Measurements from ENCODE around the gene MYRIP.

The MYRIP gene

GRCh38 chr3:40185029-40185695 is 375.8 kb downstream of the MYRIP start:
- Histone ChIP-seq H3K27ac (ENCODE audit: low read length) (no peak overlapping the region), H3K9ac (ENCODE audit: low read depth, low read length) (no peak overlapping the region), H3K4me3 (ENCODE audit: low read length) (no peak overlapping the region), H3K27me3 (ENCODE audit: insufficient read depth, low read length) (no peaks in the 10 kb centered on the region), H3K4me1 (ENCODE audit: insufficient read depth, low read length) (peaks cover 8% of the 10 kb centered on the region; the same call in 1 of the 2 replicates), H3K9me3 (ENCODE audit: insufficient read depth, low read depth, low read length) (no peaks in the 10 kb centered on the region), H3K36me3 (ENCODE audit: insufficient read depth, low read depth, low read length) (no peaks in the 10 kb centered on the region)

GRCh38 chr3:40186508-40186907 is 377.1 kb downstream of the MYRIP start:
- H3K9ac ChIP-seq (ENCODE audit: low read depth, low read length) = no peak overlapping the region
- no peak overlapping the region for H3K4me3 ChIP-seq (ENCODE audit: low read length)
- no peak overlapping the region for H3K27ac ChIP-seq (ENCODE audit: low read length)
- H3K27me3 ChIP-seq (ENCODE audit: insufficient read depth, low read length) = no peaks in the 10 kb centered on the region
- peaks cover 8% of the 10 kb centered on the region; the same call in 1 of the 2 replicates for H3K4me1 ChIP-seq (ENCODE audit: insufficient read depth, low read length)
- H3K36me3 ChIP-seq (ENCODE audit: insufficient read depth, low read depth, low read length) = no peaks in the 10 kb centered on the region
- H3K9me3 ChIP-seq (ENCODE audit: insufficient read depth, low read depth, low read length) = no peaks in the 10 kb centered on the region

- no peak overlapping the region for H3K4me3 ChIP-seq (ENCODE audit: low read length)
- H3K36me3 ChIP-seq (ENCODE audit: insufficient read depth, low read depth, low read length) = no peaks in the 10 kb centered on the region
- no peak overlapping the region for H3K9ac ChIP-seq (ENCODE audit: low read depth, low read length)
- H3K4me1 ChIP-seq (ENCODE audit: insufficient read depth, low read length) = peaks cover 8% of the 10 kb centered on the region; the same call in 1 of the 2 replicates
- H3K9me3 ChIP-seq (ENCODE audit: insufficient read depth, low read depth, low read length) = no peaks in the 10 kb centered on the region
- H3K27me3 ChIP-seq (ENCODE audit: insufficient read depth, low read length) = no peaks in the 10 kb centered on the region
- no peak overlapping the region for H3K27ac ChIP-seq (ENCODE audit: low read length)
These were observed 378.5 kb downstream of the MYRIP start for GRCh38 chr3:40187945-40188344.

- peaks cover 1% of the 10 kb centered on the region; the same call in 1 of the 2 replicates for H3K4me1 ChIP-seq (ENCODE audit: insufficient read depth, low read length)
- H3K27ac ChIP-seq (ENCODE audit: low read length) = no peak overlapping the region
- no peaks in the 10 kb centered on the region for H3K9me3 ChIP-seq (ENCODE audit: insufficient read depth, low read depth, low read length)
- H3K36me3 ChIP-seq (ENCODE audit: insufficient read depth, low read depth, low read length) = no peaks in the 10 kb centered on the region
- no peaks in the 10 kb centered on the region for H3K27me3 ChIP-seq (ENCODE audit: insufficient read depth, low read length)
- H3K4me3 ChIP-seq (ENCODE audit: low read length) = no peak overlapping the region
- H3K9ac ChIP-seq (ENCODE audit: low read depth, low read length) = no peak overlapping the region
These were observed 379.7 kb downstream of the MYRIP start for GRCh38 chr3:40189118-40189517.

- no peaks in the 10 kb centered on the region for H3K27me3 ChIP-seq (ENCODE audit: insufficient read depth, low read length)
- H3K27ac ChIP-seq (ENCODE audit: low read length) = no peak overlapping the region
- no peak overlapping the region for H3K4me3 ChIP-seq (ENCODE audit: low read length)
- H3K9me3 ChIP-seq (ENCODE audit: insufficient read depth, low read depth, low read length) = no peaks in the 10 kb centered on the region
- no peaks in the 10 kb centered on the region for H3K36me3 ChIP-seq (ENCODE audit: insufficient read depth, low read depth, low read length)
- no peak overlapping the region for H3K9ac ChIP-seq (ENCODE audit: low read depth, low read length)
- no peaks in the 10 kb centered on the region for H3K4me1 ChIP-seq (ENCODE audit: insufficient read depth, low read length)
These were observed 380.6 kb downstream of the MYRIP start for GRCh38 chr3:40190056-40190455.

- Histone ChIP-seq H3K9me3 (ENCODE audit: insufficient read depth, low read depth, low read length) (no peaks in the 10 kb centered on the region), H3K27ac (ENCODE audit: low read length) (no peak overlapping the region), H3K36me3 (ENCODE audit: insufficient read depth, low read depth, low read length) (no peaks in the 10 kb centered on the region)
These were observed 381.8 kb downstream of the MYRIP start for GRCh38 chr3:40191251-40191650.

GRCh38 chr3:40191850-40192448 is 382.5 kb downstream of the MYRIP start:
- Histone ChIP-seq H3K36me3 (ENCODE audit: insufficient read depth, low read depth, low read length) (no peaks in the 10 kb centered on the region), H3K27me3 (ENCODE audit: insufficient read depth, low read length) (no peaks in the 10 kb centered on the region), H3K4me3 (ENCODE audit: low read length) (no peak overlapping the region), H3K27ac (ENCODE audit: low read length) (no peak overlapping the region), H3K9ac (ENCODE audit: low read depth, low read length) (no peak overlapping the region), H3K4me1 (ENCODE audit: insufficient read depth, low read length) (no peaks in the 10 kb centered on the region), H3K9me3 (ENCODE audit: insufficient read depth, low read depth, low read length) (no peaks in the 10 kb centered on the region)

More at GRCh38 chr3:40191251-40191650, 381.8 kb downstream of the MYRIP start:
- no peaks in the 10 kb centered on the region for H3K27me3 ChIP-seq (ENCODE audit: insufficient read depth, low read length)
- H3K9ac ChIP-seq (ENCODE audit: low read depth, low read length) = no peak overlapping the region
- no peak overlapping the region for H3K4me3 ChIP-seq (ENCODE audit: low read length)
- no peaks in the 10 kb centered on the region for H3K4me1 ChIP-seq (ENCODE audit: insufficient read depth, low read length)

GRCh38 chr3:40192628-40193027 is 383.2 kb downstream of the MYRIP start:
- Histone ChIP-seq H3K9me3 (ENCODE audit: insufficient read depth, low read depth, low read length) (no peaks in the 10 kb centered on the region), H3K27me3 (ENCODE audit: insufficient read depth, low read length) (no peaks in the 10 kb centered on the region), H3K36me3 (ENCODE audit: insufficient read depth, low read depth, low read length) (no peaks in the 10 kb centered on the region), H3K27ac (ENCODE audit: low read length) (no peak overlapping the region), H3K4me1 (ENCODE audit: insufficient read depth, low read length) (no peaks in the 10 kb centered on the region), H3K9ac (ENCODE audit: low read depth, low read length) (no peak overlapping the region), H3K4me3 (ENCODE audit: low read length) (no peak overlapping the region)

- Histone ChIP-seq H3K36me3 (ENCODE audit: insufficient read depth, low read depth, low read length) (no peaks in the 10 kb centered on the region), H3K9ac (ENCODE audit: low read depth, low read length) (no peak overlapping the region), H3K4me1 (ENCODE audit: insufficient read depth, low read length) (no peaks in the 10 kb centered on the region), H3K4me3 (ENCODE audit: low read length) (no peak overlapping the region), H3K9me3 (ENCODE audit: insufficient read depth, low read depth, low read length) (no peaks in the 10 kb centered on the region), H3K27me3 (ENCODE audit: insufficient read depth, low read length) (no peaks in the 10 kb centered on the region), H3K27ac (ENCODE audit: low read length) (no peak overlapping the region)
These were observed 387.6 kb downstream of the MYRIP start for GRCh38 chr3:40196966-40197365.

- Histone ChIP-seq H3K9me3 (ENCODE audit: insufficient read depth, low read depth, low read length) (no peaks in the 10 kb centered on the region), H3K36me3 (ENCODE audit: insufficient read depth, low read depth, low read length) (no peaks in the 10 kb centered on the region), H3K4me3 (ENCODE audit: low read length) (no peak overlapping the region), H3K27ac (ENCODE audit: low read length) (no peak overlapping the region), H3K27me3 (ENCODE audit: insufficient read depth, low read length) (no peaks in the 10 kb centered on the region), H3K9ac (ENCODE audit: low read depth, low read length) (no peak overlapping the region), H3K4me1 (ENCODE audit: insufficient read depth, low read length) (no peaks in the 10 kb centered on the region)
These were observed 391.4 kb downstream of the MYRIP start for GRCh38 chr3:40200692-40201316.

GRCh38 chr3:40201770-40202169 is 392.4 kb downstream of the MYRIP start:
- Histone ChIP-seq H3K36me3 (ENCODE audit: insufficient read depth, low read depth, low read length) (no peaks in the 10 kb centered on the region), H3K4me1 (ENCODE audit: insufficient read depth, low read length) (no peaks in the 10 kb centered on the region), H3K9ac (ENCODE audit: low read depth, low read length) (no peak overlapping the region), H3K27ac (ENCODE audit: low read length) (no peak overlapping the region), H3K27me3 (ENCODE audit: insufficient read depth, low read length) (no peaks in the 10 kb centered on the region), H3K9me3 (ENCODE audit: insufficient read depth, low read depth, low read length) (no peaks in the 10 kb centered on the region), H3K4me3 (ENCODE audit: low read length) (no peak overlapping the region)

- no peak overlapping the region for H3K27ac ChIP-seq (ENCODE audit: low read length)
- no peaks in the 10 kb centered on the region for H3K36me3 ChIP-seq (ENCODE audit: insufficient read depth, low read depth, low read length)
- no peaks in the 10 kb centered on the region for H3K4me1 ChIP-seq (ENCODE audit: insufficient read depth, low read length)
- H3K9ac ChIP-seq (ENCODE audit: low read depth, low read length) = no peak overlapping the region
- no peak overlapping the region for H3K4me3 ChIP-seq (ENCODE audit: low read length)
- no peaks in the 10 kb centered on the region for H3K27me3 ChIP-seq (ENCODE audit: insufficient read depth, low read length)
- H3K9me3 ChIP-seq (ENCODE audit: insufficient read depth, low read depth, low read length) = no peaks in the 10 kb centered on the region
These were observed 397.1 kb downstream of the MYRIP start for GRCh38 chr3:40206522-40206921.

Measured in iPS-20b (cell line).